ENCODE data around the gene SLC12A8.

SLC12A8 gene

DNA sequence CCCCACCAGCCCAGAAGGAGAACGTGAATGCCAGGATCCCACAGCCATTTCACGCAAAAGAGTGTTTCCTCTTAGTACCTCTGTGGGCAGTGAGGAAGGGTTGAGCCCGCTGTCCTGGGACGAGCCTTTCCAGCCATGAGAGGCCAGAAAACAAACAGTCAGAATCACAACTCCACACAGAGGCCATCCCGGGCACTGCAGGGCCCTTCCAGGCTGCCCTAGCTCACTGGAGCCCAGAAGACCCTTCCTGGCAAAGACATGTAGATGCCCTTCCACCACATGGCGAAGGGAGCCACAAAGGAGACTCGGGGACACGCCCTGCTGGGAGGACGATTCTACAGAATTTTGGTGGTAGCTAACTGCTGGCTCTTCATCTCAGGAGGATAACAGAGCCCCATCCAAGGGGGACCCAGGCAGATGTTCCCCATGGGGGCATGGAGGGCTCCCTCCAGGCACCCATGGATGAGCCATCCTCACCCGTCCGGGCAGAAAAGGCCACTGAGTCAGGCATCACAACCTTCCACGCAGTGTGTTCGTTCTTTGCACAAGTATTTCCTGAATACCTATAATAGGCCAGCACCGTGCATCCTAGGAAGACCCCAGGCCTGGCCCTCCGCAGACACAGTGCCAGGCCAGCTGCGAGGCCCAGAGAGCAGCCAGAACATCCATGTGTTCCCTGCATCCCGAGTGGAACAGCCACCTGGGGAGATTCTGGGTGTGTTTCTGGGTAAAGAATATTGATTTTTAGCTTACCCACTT, 47.2 kb downstream of the SLC12A8 start:
- peak; percentile 84 for TF ChIP-seq CTCF (IDR thresholded peaks at IDR 0.05; ENCODE audit: low read depth, low read length)
- DNase-seq (ENCODE audit: extremely low read depth, low read depth): no peak

DNA sequence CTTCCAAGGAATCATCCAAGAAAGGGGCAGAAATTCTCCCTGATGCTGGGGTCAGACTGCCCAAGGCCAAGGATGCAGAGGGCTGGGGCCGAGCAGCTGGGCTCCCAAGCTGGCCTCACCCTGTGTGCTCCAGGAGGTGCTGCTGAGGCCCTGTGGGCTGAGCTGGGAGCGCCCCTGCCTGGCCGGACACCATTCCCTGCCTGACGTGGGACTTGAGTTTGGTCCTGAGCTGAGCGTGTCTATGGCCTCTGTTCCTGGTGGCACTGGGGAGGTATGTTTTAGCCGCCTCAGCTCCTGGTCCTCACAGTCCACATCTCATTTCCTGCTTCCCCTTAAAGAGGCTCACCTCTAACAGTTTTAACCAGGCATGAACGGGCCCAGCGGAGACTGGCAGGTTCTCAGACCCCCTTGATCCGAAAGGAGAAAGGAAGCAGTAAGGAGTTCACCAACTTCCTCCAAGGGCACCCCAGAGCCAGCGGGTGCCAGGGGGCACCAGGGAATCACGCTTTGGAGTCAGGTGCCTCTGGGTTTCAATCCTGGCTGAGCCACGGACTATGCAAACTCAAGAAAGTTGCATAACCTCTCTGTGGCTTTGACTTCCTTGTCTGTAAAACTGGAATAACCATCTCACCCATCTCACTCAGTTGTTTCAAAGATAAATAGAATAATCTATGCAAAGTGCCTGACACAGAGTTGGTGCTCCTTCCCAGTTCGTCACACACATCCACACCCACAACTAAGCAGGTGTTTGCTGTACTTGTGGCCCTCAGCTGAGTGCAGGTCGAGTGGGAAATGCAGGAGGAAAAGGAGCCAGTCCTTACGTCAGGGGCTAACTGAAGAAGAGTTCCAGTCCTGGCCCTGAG, 48.6 kb downstream of the SLC12A8 start:
- DNase-seq (ENCODE audit: extremely low read depth, low read depth): no peak

DNA sequence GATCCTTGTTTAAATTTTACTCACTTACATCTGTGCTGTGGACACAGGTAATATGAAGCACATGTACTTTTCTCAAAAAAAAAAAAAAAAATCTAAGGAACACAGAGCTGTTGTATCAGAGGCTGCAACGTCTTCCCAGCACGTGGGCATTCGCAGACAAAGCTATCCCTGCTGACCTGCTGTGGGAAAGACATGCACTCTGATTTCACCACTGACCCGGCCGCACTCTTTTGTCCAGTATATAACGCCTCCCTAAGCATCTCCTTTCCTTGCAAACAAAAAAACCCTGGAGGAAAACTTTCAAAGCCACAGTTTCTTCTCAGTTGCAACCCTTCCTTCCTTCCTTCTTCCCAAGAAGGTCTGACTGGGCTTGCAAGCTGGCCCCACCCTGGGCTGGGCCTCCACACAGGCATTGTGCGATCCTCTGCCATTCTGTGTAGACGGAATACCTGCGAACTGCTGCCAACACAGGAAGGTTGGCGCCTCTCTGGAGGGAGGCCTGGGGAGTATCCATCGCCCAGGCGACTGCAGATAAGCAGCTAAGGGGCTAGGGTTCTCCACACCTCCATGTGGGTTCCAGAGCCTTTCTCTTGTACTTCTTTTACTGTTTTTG, 50.8 kb downstream of the SLC12A8 start:
- DNase-seq (ENCODE audit: extremely low read depth, low read depth): no peak

More for the DNA sequence above, 48.6 kb downstream of the SLC12A8 start:
- TF ChIP-seq CTCF (IDR thresholded peaks at IDR 0.05; ENCODE audit: low read depth, low read length): peak; percentile 23

GRCh38 chr3:125160606-125161371, 51.8 kb downstream of the SLC12A8 start:
- no peak for TF ChIP-seq CTCF (IDR thresholded peaks at IDR 0.05; ENCODE audit: low read depth, low read length)
- no peak for DNase-seq (ENCODE audit: extremely low read depth, low read depth)

More for the DNA sequence above, 50.8 kb downstream of the SLC12A8 start:
- TF ChIP-seq CTCF (IDR thresholded peaks at IDR 0.05; ENCODE audit: low read depth, low read length): no peak

DNA sequence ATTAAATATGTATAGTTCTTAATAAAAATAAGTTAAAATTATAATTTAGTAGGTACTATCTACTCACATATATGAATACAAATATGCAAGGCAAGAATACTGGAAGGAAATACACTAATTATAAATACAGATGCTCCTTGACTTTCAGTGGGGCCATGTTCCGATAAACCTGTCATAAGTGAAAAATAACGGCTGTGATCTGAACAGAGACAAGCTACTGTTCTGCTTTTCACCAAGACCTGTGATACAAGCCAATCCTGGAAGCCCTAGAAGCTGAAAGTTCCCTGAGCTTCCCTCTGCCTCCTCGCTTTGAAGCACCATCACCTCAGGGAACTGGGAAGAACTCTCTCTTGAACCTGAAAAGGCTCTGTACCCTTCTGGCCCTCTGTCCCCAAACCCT, 55.4 kb downstream of the SLC12A8 start:
- DNase-seq (ENCODE audit: extremely low read depth, low read depth): no peak

GRCh38 chr3:125156456-125156855, 56.1 kb downstream of the SLC12A8 start:
- no peak for DNase-seq (ENCODE audit: extremely low read depth, low read depth)
- no peak for TF ChIP-seq CTCF (IDR thresholded peaks at IDR 0.05; ENCODE audit: low read depth, low read length)

More for the DNA sequence above, 55.4 kb downstream of the SLC12A8 start:
- TF ChIP-seq CTCF (IDR thresholded peaks at IDR 0.05; ENCODE audit: low read depth, low read length): no peak
